Head of caudate nucleus (tissue), 42 donors: ENCODE results near the gene SETD3.

Experiments
- DNase-seq, 42 donors: peaks; one replicate each; pipeline versions ENCODE4 v3.0.0 to v3.0.0-alpha.2; 2020 to 2021; ENCODE audit warnings: mixed read lengths in 7 of 42
- intact Hi-C: fragments of 100-400 bp; cut with DNase I; formaldehyde crosslinking; loops from one replicate; pipeline ENCODE4 v1.15.0; 2022

Gene SETD3

GRCh38 chr14:99471731-99472130, 8.9 kb downstream of the SETD3 start:
- DNase-seq = no peak
- intact Hi-C loops = no loop called here

GRCh38 chr14:99468836-99469592, 11.6 kb downstream of the SETD3 start:
- no peak for DNase-seq
- intact Hi-C loops = no loop called here

- DNase-seq = no peak
- intact Hi-C loops = no loop called here
Measured at GRCh38 chr14:99468081-99468480, 12.6 kb downstream of the SETD3 start.

GRCh38 chr14:99467336-99468078, 13.2 kb downstream of the SETD3 start:
- intact Hi-C loops = no loop called here
- no peak for DNase-seq

GRCh38 chr14:99466758-99467157, 13.9 kb downstream of the SETD3 start:
- DNase-seq = no peak
- intact Hi-C loops = no loop called here

GRCh38 chr14:99465288-99465687, 15.4 kb downstream of the SETD3 start:
- DNase-seq = no peak
- intact Hi-C loops = no loop called here

- no peak for DNase-seq
- intact Hi-C loops = no loop called here
Measured at GRCh38 chr14:99463974-99464373, 16.7 kb downstream of the SETD3 start.

GRCh38 chr14:99462210-99462609, 18.4 kb downstream of the SETD3 start:
- no peak for DNase-seq
- intact Hi-C loops = no loop called here

GRCh38 chr14:99461411-99462085, 19.1 kb downstream of the SETD3 start:
- no peak for DNase-seq
- intact Hi-C loops = no loop called here

GRCh38 chr14:99460793-99461192, 19.9 kb downstream of the SETD3 start:
- intact Hi-C loops = no loop called here

GRCh38 chr14:99459481-99460100, 21.1 kb downstream of the SETD3 start:
- intact Hi-C loops = no loop called here
- DNase-seq = no peak

More at GRCh38 chr14:99460793-99461192, 19.9 kb downstream of the SETD3 start:
- no peak for DNase-seq

- DNase-seq = no peak
- intact Hi-C loops = no loop called here
Measured at GRCh38 chr14:99454246-99454645, 26.4 kb downstream of the SETD3 start.

GRCh38 chr14:99452968-99453367, 27.7 kb downstream of the SETD3 start:
- intact Hi-C loops = no loop called here
- DNase-seq = no peak

- intact Hi-C loops = no loop called here
- no peak for DNase-seq
Measured at GRCh38 chr14:99451234-99451633, 29.4 kb downstream of the SETD3 start.

- DNase-seq = no peak
- intact Hi-C loops = no loop called here
Measured at GRCh38 chr14:99450266-99450665, 30.4 kb downstream of the SETD3 start.

GRCh38 chr14:99447739-99448138, 32.9 kb downstream of the SETD3 start:
- DNase-seq = no peak
- intact Hi-C loops = no loop called here

- intact Hi-C loops = no loop called here
- no peak for DNase-seq
Measured at GRCh38 chr14:99445931-99446330, 34.7 kb downstream of the SETD3 start.

GRCh38 chr14:99441918-99442317, 38.7 kb downstream of the SETD3 start:
- no peak for DNase-seq
- intact Hi-C loops = no loop called here

GRCh38 chr14:99441157-99441870, 39.3 kb downstream of the SETD3 start:
- intact Hi-C loops = no loop called here
- no peak for DNase-seq
